SK-N-MC (cell line): Measurements from ENCODE around the gene ZNF37A.
"Not testable (repeated sequence)": the region's sequence is repeated elsewhere in the genome, so short reads cannot be mapped to it uniquely, and the experiment has no call there.

ENCODE experiments used
- DNase-seq: peaks from one replicate; pipeline ENCODE4 v3.0.0-alpha.2; 2011; ENCODE audit warnings: low read depth, low spot score
- H3K27ac ChIP-seq: fragments of 200-600 bp; sonication (generic); 2 replicates; pipeline ENCODE4 v1.5.1; 2016; ENCODE audit warnings: mixed run types
- H3K36me3 ChIP-seq: fragments of 200-600 bp; sonication (generic); 2 replicates; pipeline ENCODE4 v1.6.1; 2017; ENCODE audit warnings: antibody characterized with exemption, low read length, mixed read lengths; ENCODE audit not compliant: insufficient read depth
- H3K4me3 ChIP-seq: fragments of 200-600 bp; sonication (generic); 2 replicates; pipeline ENCODE4 v1.5.1; 2016
- H3K9ac ChIP-seq: fragments of 200-600 bp; sonication (generic); 2 replicates; pipeline ENCODE4 v1.8.0; 2017; ENCODE audit warnings: mixed run types, mixed read lengths; ENCODE audit not compliant: insufficient read length
- H3K9me3 ChIP-seq: fragments of 200-600 bp; sonication (generic); 2 replicates; pipeline ENCODE4 v1.6.1; 2017; ENCODE audit warnings: low read depth, mild to moderate bottlenecking, antibody characterized with exemption, low read length, moderate library complexity, mixed read lengths
- EZH2 ChIP-seq: fragments of 200-600 bp; sonication (generic); IDR thresholded peaks from one replicate; pipeline ENCODE4 v1.6.1; 2017; ENCODE audit warnings: antibody characterized with exemption
- FOXP2 ChIP-seq: optimal IDR thresholded peaks from 2 replicates; pipeline ENCODE3; 2011; ENCODE audit warnings: mild to moderate bottlenecking, moderate library complexity; ENCODE audit not compliant: insufficient read depth; ENCODE audit errors: extremely low read length, control extremely low read depth
- POLR2AphosphoS5 ChIP-seq: IDR thresholded peaks from 2 replicates; pipeline ENCODE4 v1.6.1; 2012; ENCODE audit warnings: mild to moderate bottlenecking, low read depth, low read length, borderline replicate concordance

The ZNF37A gene

DNA sequence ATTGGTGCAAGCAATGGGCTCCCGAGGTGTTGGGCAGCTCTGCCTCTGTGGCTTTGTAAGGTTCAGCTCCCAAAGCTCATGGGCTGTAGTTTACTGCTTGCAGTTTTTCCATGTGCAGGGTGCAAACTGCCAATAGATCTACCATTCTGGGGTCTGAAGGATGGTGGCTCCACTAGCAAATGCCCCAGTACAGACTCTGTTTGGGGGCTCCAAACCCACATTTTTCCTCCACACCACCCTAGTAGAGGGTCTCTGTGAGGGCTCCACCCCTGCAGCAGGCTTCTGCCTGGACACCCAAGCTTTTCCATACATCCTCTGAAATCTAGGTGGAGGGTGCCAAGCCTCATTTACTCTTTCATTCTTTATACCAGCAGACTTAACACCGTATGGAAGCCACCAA is 17.4 kb upstream of the ZNF37A start:
- Histone ChIP-seq H3K9me3 (no peaks in the 10 kb centered on the region), H3K9ac (no peak overlapping the region), H3K4me3 (no peak overlapping the region), H3K27ac (no peak overlapping the region), H3K36me3 (no peaks in the 10 kb centered on the region)
- no peak for DNase-seq
- no peak for TF ChIP-seq FOXP2
- no peak for TF ChIP-seq EZH2
- TF ChIP-seq POLR2AphosphoS5 = no peak

DNA sequence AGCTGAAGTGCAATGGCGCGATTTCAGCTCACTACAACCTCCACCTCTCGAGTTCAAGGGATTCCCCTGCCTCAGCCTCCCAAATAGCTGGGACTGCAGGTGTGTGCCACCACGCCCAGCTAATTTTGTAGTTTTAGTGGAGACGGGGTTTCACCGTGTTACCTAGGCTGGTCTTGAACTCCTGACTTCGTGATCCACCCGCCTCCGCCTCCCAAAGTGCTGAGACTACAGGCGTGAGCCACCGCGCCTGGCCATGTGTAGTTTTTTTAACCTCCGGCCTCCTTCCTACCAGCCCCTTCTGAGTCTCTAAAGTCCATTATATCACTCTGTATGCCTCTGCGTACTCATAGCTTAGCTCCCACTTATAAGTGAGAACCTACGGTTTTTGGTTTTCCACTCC is 819 bp upstream of the ZNF37A start:
- DNase-seq, H3K9me3 ChIP-seq, H3K27ac ChIP-seq, H3K9ac ChIP-seq, H3K4me3 ChIP-seq: not testable (repeated sequence)
- H3K36me3 ChIP-seq = peaks cover 26% of the 10 kb centered on the region

DNA sequence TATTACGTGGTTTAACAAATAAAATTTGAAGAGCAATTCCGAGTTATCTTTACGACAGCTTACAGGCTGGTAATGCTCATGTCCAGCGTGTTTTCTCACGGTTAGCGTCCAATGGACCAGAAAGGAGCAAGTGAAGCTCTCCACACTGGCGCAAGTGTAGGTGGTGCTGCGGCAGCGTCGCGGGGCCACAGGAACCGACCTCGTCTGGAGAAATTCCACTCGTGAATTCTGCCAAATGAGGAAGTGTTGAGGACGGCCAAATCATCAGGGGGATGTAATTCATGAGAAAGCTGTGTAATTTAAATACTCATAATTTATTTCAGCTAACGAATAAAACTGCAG is 350 bp upstream of the ZNF37A start:
- Histone ChIP-seq H3K4me3 (peak overlapping the region; percentile 82), H3K9me3 (no peaks in the 10 kb centered on the region), H3K36me3 (peaks cover 30% of the 10 kb centered on the region), H3K27ac (no peak overlapping the region), H3K9ac (no peak overlapping the region)
- DNase-seq = no peak
- TF ChIP-seq POLR2AphosphoS5 = no peak
- no peak for TF ChIP-seq EZH2
- TF ChIP-seq FOXP2 = no peak

DNA sequence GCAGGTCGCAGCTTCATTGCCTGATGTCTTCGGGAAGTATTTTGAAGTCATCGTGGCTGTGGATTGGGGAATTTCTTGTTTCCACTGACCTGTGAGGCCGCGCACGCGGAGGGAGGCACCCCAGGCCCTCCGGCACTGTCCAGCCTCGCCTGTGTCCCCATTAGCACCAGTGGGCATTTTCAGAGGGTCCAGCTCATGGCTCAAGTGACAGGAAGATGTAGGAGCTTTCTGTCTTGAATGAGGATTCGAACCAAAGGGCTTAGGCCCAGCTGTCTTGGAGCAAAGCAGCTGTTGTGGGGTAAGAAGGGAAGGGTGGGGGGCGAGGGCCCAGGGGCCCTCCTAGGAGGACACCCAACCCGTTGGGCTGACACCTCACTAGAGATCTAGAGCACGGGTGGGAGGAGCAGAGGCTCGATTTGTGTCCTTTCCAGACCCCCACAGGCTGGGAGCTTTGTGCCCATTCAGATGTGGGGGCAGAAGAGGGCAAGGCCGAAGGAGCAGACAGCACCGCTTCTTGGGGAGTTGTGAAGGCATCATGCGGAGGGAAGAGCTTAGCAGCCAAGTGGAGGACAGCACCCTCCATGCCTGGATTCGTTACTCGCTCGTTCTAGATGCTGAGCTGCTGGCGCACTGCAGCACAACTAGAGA is 914 bp downstream of the ZNF37A start:
- DNase-seq = no peak
- Histone ChIP-seq H3K27ac (no peak overlapping the region), H3K36me3 (peaks cover 36% of the 10 kb centered on the region), H3K9me3 (no peaks in the 10 kb centered on the region), H3K9ac (peak overlapping the region; percentile 77), H3K4me3 (peak overlapping the region; percentile 82)
- TF ChIP-seq FOXP2 (no peak), POLR2AphosphoS5 (no peak), EZH2 (no peak)

DNA sequence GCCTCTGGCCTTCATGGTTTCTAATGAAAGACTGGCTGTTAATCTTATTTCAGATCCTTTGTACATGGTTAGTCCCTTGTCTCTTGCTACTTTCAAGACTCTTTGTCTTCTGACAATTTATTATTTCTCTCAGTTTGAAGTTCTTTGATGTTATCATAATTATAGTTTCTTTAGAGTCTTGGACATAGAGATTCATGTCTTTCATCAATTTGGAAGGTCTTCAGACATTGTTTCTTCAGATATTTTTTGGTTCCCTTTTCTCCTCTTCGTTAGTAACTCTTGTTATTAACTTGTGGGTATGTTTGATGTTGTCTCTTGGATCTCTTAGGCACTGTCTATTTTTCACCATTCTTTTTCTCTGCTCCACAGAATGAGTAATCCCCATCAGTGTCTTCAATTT is 8.7 kb downstream of the ZNF37A start:
- peaks cover 3% of the 10 kb centered on the region; the same call in 1 of the 2 replicates for H3K9me3 ChIP-seq
- TF ChIP-seq EZH2 (no peak), POLR2AphosphoS5 (no peak), FOXP2 (no peak)
- H3K9ac ChIP-seq = no peak overlapping the region
- H3K36me3 ChIP-seq = peaks cover 36% of the 10 kb centered on the region
- no peak overlapping the region for H3K4me3 ChIP-seq
- DNase-seq = no peak
- H3K27ac ChIP-seq = no peak overlapping the region

DNA sequence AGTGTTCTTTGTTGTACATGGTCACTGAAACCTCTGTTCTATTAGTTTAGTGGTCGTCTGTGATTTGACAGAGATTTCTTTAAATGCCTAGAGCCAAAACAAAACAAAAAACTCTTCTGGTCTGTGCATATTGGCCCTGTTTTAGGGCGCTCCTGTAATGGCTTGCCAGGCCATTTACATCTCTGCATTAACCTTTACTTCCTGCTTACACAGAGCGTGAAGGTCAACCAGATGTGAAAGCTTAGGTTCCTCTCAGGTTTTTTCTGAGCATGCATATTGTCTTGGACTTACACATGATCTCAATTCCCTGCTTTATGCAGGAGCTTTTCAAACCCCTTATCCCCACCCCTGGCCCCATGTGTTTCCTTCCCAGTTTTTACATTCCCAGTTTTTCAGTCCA is 9.6 kb downstream of the ZNF37A start:
- peaks cover 28% of the 10 kb centered on the region for H3K36me3 ChIP-seq
- H3K9me3 ChIP-seq = peaks cover 3% of the 10 kb centered on the region; the same call in 1 of the 2 replicates

DNA sequence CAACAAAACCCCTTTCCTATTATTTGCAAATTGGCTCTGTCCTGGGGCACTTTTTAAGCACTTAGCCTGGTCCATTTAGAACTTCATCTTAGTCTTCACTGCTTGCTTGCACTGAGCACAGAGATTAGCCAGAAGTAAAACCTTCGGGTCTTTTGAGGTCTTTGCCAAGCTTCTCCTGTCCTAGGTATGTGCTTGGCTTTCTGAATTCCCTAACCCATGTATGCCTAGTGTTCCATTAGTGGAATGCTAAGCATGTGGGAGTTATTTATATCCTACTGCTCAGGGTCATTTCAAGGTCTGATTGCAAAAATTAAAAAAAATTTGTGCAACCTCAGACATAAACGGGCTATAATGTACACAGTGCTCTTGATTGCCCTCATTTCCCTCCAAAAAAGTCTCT is 18.0 kb downstream of the ZNF37A start:
- no peak for DNase-seq
- Histone ChIP-seq H3K9me3 (no peaks in the 10 kb centered on the region), H3K4me3 (no peak overlapping the region), H3K36me3 (peaks cover 20% of the 10 kb centered on the region; the same call in 1 of the 2 replicates), H3K27ac (no peak overlapping the region), H3K9ac (no peak overlapping the region)
- TF ChIP-seq EZH2 (no peak), FOXP2 (no peak), POLR2AphosphoS5 (no peak)

More for the DNA sequence above, 9.6 kb downstream of the ZNF37A start:
- no peak overlapping the region for H3K27ac ChIP-seq
- H3K4me3 ChIP-seq = no peak overlapping the region
- no peak for DNase-seq
- H3K9ac ChIP-seq = no peak overlapping the region
- no peak for TF ChIP-seq POLR2AphosphoS5
- TF ChIP-seq FOXP2 = no peak
- no peak for TF ChIP-seq EZH2

DNA sequence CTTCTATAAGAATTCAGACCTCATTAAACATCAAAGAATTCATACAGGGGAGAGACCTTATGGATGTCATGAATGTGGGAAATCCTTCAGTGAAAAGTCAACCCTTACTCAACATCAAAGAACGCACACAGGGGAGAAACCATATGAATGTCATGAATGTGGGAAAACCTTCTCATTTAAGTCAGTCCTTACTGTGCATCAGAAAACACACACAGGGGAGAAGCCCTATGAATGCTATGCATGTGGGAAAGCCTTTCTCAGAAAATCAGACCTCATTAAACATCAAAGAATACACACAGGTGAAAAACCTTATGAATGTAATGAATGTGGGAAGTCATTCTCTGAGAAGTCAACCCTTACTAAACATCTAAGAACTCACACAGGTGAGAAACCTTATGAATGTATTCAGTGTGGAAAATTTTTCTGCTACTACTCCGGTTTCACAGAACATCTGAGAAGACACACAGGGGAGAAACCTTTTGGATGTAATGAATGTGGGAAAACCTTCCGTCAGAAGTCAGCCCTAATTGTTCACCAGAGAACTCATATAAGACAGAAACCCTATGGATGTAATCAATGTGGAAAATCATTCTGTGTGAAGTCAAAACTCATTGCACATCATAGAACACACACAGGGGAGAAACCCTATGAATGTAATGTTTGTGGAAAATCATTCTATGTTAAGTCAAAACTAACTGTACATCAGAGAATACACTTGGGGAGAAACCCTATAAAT is 24.1 kb downstream of the ZNF37A start:
- Histone ChIP-seq H3K9ac (no peak overlapping the region), H3K4me3 (no peak overlapping the region), H3K27ac (no peak overlapping the region), H3K36me3 (peaks cover 37% of the 10 kb centered on the region; the same call in 1 of the 2 replicates), H3K9me3 (no peaks in the 10 kb centered on the region)
- no peak for TF ChIP-seq EZH2
- TF ChIP-seq POLR2AphosphoS5 = no peak
- no peak for TF ChIP-seq FOXP2
- DNase-seq = no peak
